ENCODE measurements around the gene GALNT18.

Gene GALNT18

GRCh38 chr11:11493698-11494097, 128.1 kb downstream of the GALNT18 start:
- DNase-seq = no peak

- DNase-seq = no peak
Measured at GRCh38 chr11:11491589-11491988, 130.2 kb downstream of the GALNT18 start.

- no peak for DNase-seq
Measured at GRCh38 chr11:11491014-11491413, 130.8 kb downstream of the GALNT18 start.

GRCh38 chr11:11486423-11486822, 135.4 kb downstream of the GALNT18 start:
- DNase-seq = no peak

GRCh38 chr11:11486002-11486401, 135.8 kb downstream of the GALNT18 start:
- DNase-seq = no peak

GRCh38 chr11:11483627-11484026, 138.2 kb downstream of the GALNT18 start:
- no peak for DNase-seq

- no peak for DNase-seq
Measured at GRCh38 chr11:11482730-11483129, 139.1 kb downstream of the GALNT18 start.

GRCh38 chr11:11481371-11481770, 140.4 kb downstream of the GALNT18 start:
- no peak for DNase-seq

GRCh38 chr11:11480971-11481370, 140.8 kb downstream of the GALNT18 start:
- no peak for DNase-seq

- DNase-seq = no peak
Measured at GRCh38 chr11:11478687-11479086, 143.1 kb downstream of the GALNT18 start.

GRCh38 chr11:11477695-11478420, 143.9 kb downstream of the GALNT18 start:
- no peak for DNase-seq

GRCh38 chr11:11476971-11477645, 144.7 kb downstream of the GALNT18 start:
- no peak for DNase-seq

- DNase-seq = no peak
Measured at GRCh38 chr11:11476499-11476898, 145.3 kb downstream of the GALNT18 start.

GRCh38 chr11:11472106-11472505, 149.7 kb downstream of the GALNT18 start:
- no peak for DNase-seq

- no peak for DNase-seq
Measured at GRCh38 chr11:11471201-11471600, 150.6 kb downstream of the GALNT18 start.

GRCh38 chr11:11468954-11469353, 152.9 kb downstream of the GALNT18 start:
- DNase-seq = no peak

- DNase-seq = no peak
Measured at GRCh38 chr11:11467312-11467711, 154.5 kb downstream of the GALNT18 start.

GRCh38 chr11:11464555-11464954, 157.2 kb downstream of the GALNT18 start:
- DNase-seq = no peak

GRCh38 chr11:11463405-11463804, 158.4 kb downstream of the GALNT18 start:
- no peak for DNase-seq

GRCh38 chr11:11461473-11461872, 160.3 kb downstream of the GALNT18 start:
- no peak for DNase-seq

GRCh38 chr11:11459578-11459977, 162.2 kb downstream of the GALNT18 start:
- DNase-seq = no peak

- no peak for DNase-seq
Measured at GRCh38 chr11:11458485-11458884, 163.3 kb downstream of the GALNT18 start.

GRCh38 chr11:11458001-11458400, 163.8 kb downstream of the GALNT18 start:
- DNase-seq = no peak

GRCh38 chr11:11456866-11457265, 164.9 kb downstream of the GALNT18 start:
- DNase-seq = no peak
